Activated CD4-positive, alpha-beta T cell treated with anti-CD3 and anti-CD28 coated beads for 24 hours (primary cell): ENCODE results near the gene PDCL2.
"Not testable (repeated sequence)": the region's sequence is repeated elsewhere in the genome, so short reads cannot be mapped to it uniquely, and the experiment has no call there.

Experiments
- DNase-seq, 2 donors: peaks; one replicate each; pipeline ENCODE4 v3.0.0-alpha.2; 2020; ENCODE audit warnings: low read depth in 2 of 2

The PDCL2 gene

DNA sequence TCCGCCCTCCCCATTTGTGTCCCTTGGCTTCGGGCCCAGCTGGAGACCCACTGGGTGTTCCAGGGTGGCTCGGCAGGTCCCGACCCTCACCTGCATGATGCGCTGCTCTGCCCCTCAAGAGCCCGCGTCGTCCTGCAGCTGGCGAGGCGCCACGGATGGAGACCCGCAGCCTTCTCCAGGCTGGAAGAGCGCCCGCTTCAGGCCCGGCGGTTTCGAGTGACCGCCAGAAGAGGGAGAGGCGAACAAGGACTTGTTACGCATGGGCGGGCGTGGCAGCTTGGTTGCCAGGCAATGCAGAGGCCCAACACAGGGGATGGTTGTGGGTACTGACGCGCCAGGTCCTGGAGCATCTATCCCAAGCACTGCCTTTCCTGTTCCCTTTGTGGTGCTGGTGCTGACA lies at the start of gene PDCL2:
TSS of gene PDCL2 (minus strand) at position 232 of the 400 bp plus-strand sequence. CDS start at position 96, 136 bp downstream.
- no peak for DNase-seq

- no peak for DNase-seq
These were observed 45.3 kb upstream of the PDCL2 start for GRCh38 chr4:55637272-55637820.

GRCh38 chr4:55636656-55636999 lies 44.6 kb upstream of the PDCL2 start:
- no peak for DNase-seq

- peak in 1 of 2 donors; percentile 31 for DNase-seq
These were observed 44.0 kb upstream of the PDCL2 start, which contains the start of gene NMU for GRCh38 chr4:55635741-55636655. TSS of gene NMU (minus strand) at chr4:55636298. CDS start at chr4:55636192, 106 bp downstream.

DNA sequence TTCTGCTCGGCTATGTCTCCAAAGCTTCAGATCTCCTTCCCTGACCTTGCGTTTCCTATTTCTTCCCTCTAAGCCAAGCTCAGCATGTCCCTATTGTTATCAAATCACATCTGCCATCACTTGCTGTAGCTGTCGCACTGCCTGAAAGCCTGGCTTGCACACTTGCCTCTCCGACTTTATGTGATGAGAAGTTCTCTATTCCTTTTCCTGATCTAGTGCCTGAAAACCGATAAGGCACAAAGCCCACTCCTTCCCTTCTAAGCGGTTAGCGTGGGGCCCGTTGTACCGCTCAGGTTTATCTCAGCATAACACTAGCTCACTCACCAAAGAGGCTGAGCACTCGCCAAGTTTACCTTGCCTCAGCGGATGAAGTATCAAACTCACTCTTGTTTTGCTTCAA lies 43.2 kb upstream of the PDCL2 start:
- DNase-seq: no peak

GRCh38 chr4:55634417-55635128 lies 42.5 kb upstream of the PDCL2 start:
- DNase-seq: no peak

- no peak for DNase-seq
These were observed 41.9 kb upstream of the PDCL2 start for GRCh38 chr4:55633903-55634302.

- no peak for DNase-seq
These were observed 33.8 kb upstream of the PDCL2 start for GRCh38 chr4:55625835-55626234.

GRCh38 chr4:55624063-55624462 lies 32.0 kb upstream of the PDCL2 start:
- DNase-seq: not testable (repeated sequence)

- no peak for DNase-seq
These were observed 26.6 kb upstream of the PDCL2 start for GRCh38 chr4:55618546-55619143.

DNA sequence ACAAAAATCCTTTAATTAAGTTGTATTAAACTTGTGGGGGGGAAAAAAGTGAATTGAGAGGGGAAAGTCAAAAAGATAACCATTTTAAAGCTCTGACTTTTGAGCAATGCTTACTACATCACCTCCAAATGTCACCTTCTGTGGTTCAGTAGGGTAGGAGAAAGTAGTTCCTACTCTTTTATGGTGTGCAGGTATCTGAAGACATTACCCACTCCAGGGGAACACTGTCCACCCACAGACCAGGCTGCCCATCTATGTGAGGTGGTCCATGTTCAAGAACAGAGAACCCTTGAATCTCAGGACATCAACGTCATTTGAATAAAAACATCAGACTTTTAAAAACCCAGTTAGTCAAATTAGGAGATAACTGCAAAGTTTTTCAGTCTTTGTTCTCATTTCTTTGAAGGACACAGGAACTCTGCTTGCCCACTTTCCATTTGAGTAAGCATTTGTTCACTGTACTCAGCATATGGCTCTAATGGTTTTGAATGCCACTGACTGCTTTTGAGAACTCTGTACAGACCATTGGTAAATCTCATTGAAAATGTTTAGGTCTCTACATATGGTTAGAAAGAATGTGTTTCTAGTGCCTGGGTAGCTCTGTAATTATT lies 25.6 kb upstream of the PDCL2 start:
- no peak for DNase-seq

DNA sequence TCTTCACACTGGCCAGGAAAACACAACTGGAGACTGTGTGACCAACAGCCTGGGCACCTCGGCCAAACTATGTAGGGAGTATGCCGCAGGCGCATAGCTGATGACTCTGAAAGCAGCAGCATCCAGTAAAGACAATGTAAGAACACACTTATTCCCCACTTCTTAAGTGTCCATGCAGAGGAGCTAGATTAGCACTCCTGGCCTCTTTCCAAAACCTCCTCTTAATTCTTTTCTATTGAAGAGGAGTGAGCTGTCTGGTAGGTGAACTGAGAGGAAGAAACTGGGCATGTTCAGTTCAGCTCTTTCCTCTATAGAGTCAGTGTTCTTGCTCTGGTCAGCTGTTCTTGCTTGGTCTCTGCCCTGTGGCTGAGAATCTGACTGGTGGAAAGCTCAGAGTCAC lies 23.0 kb upstream of the PDCL2 start:
- DNase-seq: no peak

DNA sequence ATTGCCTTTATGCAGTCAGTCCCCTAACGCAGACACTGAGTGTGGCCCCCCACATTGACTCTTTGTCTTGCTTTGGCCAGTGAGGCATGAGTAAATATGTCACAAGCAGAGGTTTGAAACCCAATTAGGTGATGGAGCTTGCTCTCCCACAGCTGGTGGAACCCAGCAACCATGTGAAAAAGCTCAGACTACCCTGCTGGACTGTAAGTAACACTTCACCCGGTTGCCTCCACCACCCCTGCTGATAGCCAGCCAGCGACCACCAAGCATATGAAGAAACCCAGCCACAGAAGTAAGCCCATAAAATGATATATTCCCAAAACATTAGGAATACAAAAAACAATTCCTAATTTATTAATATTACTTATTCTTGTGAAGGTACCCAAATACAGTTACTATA lies 21.6 kb upstream of the PDCL2 start:
- no peak for DNase-seq

- no peak for DNase-seq
These were observed 20.3 kb upstream of the PDCL2 start for GRCh38 chr4:55612341-55612740.

GRCh38 chr4:55611358-55612059 lies 19.5 kb upstream of the PDCL2 start:
- no peak for DNase-seq

GRCh38 chr4:55610381-55610780 lies 18.3 kb upstream of the PDCL2 start:
- no peak for DNase-seq

DNA sequence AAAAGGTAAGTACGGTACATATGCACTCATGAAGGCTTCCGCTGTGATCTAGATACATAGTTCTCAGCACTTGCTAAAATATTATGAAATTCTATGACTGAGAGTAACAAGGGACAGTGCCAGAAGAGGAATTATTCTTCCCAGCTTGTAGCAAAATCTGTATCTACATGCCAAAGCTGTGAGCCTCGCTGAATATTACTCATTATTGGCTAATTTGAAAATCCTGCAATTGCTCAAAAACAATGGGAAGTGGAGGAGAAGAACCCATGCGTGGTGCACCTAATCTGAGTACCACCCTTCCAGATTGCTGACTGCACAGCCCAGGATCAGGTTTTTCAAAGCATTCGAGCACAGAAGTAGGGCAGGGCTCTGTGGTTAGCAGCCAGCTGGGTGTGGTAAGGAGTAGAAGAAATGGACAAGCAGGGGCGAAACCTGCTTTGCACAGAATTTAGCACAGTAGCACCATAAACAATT lies 17.4 kb upstream of the PDCL2 start:
- DNase-seq: no peak

GRCh38 chr4:55608591-55608990 lies 16.5 kb upstream of the PDCL2 start:
- DNase-seq: no peak

DNA sequence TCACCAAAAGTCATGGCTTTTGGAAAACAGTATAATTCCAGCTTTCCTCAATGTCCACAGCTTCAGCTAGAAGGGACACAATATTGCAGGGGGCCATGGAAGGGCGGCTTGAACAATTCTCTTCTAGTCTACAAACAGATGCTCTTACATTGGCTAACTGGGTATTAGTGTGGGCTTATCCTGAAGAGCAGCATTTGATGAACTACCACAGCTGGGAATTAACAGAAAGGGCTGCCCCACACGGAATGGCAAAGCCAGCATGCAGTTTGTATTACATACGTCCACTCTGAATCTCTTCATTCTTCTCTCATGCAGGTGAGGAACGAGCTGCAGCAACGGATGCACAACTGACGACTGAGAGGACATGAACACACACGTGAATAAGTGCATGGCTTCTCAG lies 13.0 kb upstream of the PDCL2 start:
- no peak for DNase-seq

DNA sequence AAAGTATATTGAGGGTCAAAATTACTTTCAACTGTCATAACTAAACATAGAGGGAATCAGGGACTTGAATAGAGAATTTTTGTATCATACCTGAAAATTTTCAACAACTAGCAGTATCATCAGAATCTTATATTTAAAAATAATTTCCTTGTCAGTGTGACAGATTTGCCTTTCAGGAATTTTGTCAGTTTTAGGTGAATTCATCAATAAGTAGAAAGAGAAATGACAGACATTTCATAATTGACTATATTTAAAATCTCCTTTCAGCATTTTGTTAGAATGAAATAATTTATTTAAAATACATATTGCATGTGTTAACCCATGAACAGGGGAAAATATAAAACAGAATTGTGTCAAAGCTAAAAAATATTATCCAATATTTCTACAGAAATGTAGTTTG lies 8.6 kb upstream of the PDCL2 start:
- DNase-seq: no peak

DNA sequence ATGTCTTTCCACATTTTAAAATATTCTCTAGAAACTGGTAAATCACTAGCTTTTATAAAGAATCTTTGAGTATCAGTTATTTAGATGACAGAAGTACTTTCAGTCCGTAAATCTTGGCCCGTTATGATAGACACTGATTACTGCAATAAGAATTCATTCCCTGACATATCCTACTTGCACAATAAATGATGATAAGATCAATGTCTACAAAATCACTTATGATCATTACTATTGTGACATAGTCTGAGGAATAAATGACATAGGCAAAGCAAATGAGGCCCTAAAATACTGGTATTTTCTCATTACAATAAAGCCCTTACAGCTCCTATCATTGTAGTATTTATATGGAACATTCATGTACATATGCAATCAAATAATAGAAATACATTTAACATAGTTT lies 6.6 kb upstream of the PDCL2 start:
- no peak for DNase-seq
